Measurements from ENCODE around the gene WDR7. TPM values are rescaled to one million over a fixed set of nuclear protein-coding genes. Genes with fewer than 3 reads are reported as not detected.

The WDR7 gene
- total RNA-seq, 4 donors from 2014 or later, result 10.3 to 17.2 (median 16.3) TPM

DNA sequence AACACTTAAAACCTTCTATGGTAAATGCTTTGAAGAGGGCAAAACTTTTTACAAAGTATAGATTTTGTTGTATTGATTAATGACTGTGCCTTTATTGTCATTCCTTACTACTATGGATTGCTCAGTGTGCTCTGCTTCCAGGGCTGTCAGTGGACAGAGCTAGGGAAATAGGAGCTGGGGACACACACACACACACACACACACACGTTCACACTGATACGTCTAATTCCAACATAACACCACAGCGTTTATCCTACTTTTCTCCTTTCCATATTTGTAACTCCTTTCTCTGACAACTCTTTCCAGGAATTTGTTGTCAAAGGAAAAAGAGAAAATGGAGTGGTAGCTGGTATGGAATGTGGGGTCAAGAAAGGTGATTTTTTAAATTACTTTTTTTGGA, 21.8 kb downstream of the WDR7 start:
- no peak for DNase-seq (ENCODE audit: low spot score in 2 of 2)
- TF ChIP-seq, protein P1, sequence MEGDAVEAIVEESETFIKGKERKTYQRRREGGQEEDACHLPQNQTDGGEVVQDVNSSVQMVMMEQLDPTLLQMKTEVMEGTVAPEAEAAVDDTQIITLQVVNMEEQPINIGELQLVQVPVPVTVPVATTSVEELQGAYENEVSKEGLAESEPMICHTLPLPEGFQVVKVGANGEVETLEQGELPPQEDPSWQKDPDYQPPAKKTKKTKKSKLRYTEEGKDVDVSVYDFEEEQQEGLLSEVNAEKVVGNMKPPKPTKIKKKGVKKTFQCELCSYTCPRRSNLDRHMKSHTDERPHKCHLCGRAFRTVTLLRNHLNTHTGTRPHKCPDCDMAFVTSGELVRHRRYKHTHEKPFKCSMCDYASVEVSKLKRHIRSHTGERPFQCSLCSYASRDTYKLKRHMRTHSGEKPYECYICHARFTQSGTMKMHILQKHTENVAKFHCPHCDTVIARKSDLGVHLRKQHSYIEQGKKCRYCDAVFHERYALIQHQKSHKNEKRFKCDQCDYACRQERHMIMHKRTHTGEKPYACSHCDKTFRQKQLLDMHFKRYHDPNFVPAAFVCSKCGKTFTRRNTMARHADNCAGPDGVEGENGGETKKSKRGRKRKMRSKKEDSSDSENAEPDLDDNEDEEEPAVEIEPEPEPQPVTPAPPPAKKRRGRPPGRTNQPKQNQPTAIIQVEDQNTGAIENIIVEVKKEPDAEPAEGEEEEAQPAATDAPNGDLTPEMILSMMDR (IDR thresholded peaks at IDR 0.05), result no peak
- TF ChIP-seq POLR2A (IDR thresholded peaks at IDR 0.05), result no peak
- 80 to 89% methylated on average over 3 of the region's 3 CpGs for WGBS, 2 donors
- no peak overlapping the region for H3K4me3 ChIP-seq (ENCODE audit: low read depth, poor library complexity, severe bottlenecking)
- intact Hi-C loops (cut with DNase I; ENCODE audit: low total_unique reads), result no loop called here

DNA sequence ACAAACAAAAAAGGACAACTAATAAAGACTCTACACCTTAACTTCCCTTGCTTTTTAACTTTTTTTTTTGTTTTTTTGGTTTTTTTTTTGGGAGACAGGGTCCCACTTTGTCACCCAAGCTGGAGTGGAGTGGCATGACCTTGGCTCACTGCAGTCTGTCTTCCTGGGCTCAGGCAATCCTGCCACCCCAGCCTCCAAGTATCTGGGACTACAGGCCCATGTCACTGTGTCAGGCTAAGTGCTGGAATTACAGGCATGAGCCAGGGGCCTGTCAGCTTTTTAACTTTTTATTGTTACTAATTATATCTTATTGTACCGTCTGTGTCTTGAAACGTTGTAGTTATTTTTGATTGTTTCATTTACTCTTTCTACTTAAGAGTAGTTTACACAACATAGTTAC, 25.5 kb downstream of the WDR7 start:
- DNase-seq (ENCODE audit: low spot score in 2 of 2), result no peak
- no peak overlapping the region for H3K4me3 ChIP-seq (ENCODE audit: low read depth, poor library complexity, severe bottlenecking)
- 71 to 74% methylated on average over 2 of the region's 2 CpGs for WGBS, 2 donors
- no peak for TF ChIP-seq POLR2A (IDR thresholded peaks at IDR 0.05)
- TF ChIP-seq, protein P1 (IDR thresholded peaks at IDR 0.05), result no peak
- intact Hi-C loops (cut with DNase I; ENCODE audit: low total_unique reads), result no loop called here

DNA sequence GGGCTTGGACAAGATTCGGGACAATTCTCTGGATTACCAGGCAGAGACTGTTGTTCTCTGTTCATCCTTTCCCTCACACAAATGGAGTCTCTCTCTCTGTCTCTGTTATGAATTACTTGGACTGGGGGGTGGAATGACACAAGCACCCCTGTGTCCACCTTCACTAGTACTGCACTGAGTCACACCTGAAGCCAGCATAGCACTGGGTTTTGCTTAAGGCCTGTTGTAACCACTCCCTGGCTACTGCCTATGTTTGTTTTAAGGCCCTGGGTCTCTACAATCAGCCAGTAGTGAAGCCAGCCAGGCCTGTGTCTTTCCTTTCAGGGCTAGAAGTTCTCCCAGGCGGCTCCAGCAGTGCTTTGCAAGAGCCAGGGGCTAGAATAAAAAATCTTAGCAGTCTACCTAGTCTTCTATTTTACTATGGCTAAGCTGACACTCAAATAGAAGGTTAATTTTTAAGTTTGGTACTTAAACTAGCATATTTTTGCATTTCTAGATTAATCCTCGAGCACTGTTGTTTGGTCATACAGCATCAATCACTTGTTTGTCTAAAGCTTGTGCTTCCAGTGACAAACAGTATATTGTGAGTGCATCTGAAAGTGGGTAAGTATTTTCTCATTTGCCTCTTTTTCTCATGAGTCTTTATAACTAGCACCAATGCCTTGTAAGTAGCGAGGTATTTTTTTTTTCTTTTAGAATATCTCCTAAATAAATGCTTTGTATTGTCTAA, 27.8 kb downstream of the WDR7 start:
- TF ChIP-seq, protein P1 (IDR thresholded peaks at IDR 0.05), result no peak
- no peak for TF ChIP-seq POLR2A (IDR thresholded peaks at IDR 0.05)
- no peak for DNase-seq (ENCODE audit: low spot score in 2 of 2)
- intact Hi-C loops (cut with DNase I; ENCODE audit: low total_unique reads), result no loop called here
- H3K4me3 ChIP-seq (ENCODE audit: low read depth, poor library complexity, severe bottlenecking), result no peak overlapping the region
- WGBS, 2 donors, result 93 to 97% methylated on average over 4 of the region's 4 CpGs

DNA sequence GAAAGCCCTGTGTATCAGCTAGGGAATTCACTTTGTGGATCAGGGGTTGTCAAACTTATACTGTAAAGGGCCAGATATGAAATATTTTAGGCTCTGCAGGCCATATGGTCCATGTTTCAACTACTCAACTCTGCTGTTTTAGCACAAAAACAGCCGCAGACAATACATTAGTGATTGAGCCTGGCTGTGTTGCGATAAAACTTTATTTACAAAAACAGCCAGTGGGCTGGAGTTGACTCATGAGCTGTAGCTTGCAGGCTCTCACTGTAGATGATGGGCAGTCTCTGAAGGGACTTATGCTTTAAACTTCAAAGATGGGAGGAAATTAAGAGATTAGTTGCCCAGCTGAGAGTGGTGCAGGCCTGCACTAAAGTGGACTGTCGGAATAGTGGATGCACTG, 33.1 kb downstream of the WDR7 start:
- intact Hi-C loops (cut with DNase I; ENCODE audit: low total_unique reads), result no loop called here
- no peak for DNase-seq (ENCODE audit: low spot score in 2 of 2)
- TF ChIP-seq, protein P1 (IDR thresholded peaks at IDR 0.05), result no peak
- no peak for TF ChIP-seq POLR2A (IDR thresholded peaks at IDR 0.05)
- WGBS, 2 donors, result 94 to 99% methylated on average over 3 of the region's 3 CpGs
- no peak overlapping the region for H3K4me3 ChIP-seq (ENCODE audit: low read depth, poor library complexity, severe bottlenecking)

DNA sequence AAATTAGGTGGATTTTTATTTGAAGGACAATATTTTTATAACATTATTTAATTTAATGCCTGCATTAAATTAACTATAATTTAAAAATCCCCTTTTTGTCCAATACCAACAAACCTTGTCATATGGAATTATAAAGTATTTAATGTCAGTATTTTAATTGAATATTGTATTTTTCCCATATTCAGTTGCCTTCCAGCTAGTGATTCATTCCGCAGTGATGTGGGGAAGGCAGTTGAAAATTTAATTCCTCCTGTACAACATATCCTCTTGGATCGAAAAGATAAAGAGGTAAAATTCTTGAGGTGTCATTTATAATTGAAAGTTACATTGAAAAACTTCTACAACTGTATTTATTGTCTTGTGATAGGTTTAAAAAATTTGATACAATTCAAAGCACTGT, 40.4 kb downstream of the WDR7 start:
- TF ChIP-seq, protein P1 (IDR thresholded peaks at IDR 0.05), result no peak
- no peak for TF ChIP-seq POLR2A (IDR thresholded peaks at IDR 0.05)
- 88 to 95% methylated on average over 2 of the region's 2 CpGs for WGBS, 2 donors
- H3K4me3 ChIP-seq (ENCODE audit: low read depth, poor library complexity, severe bottlenecking), result no peak overlapping the region
- intact Hi-C loops (cut with DNase I; ENCODE audit: low total_unique reads), result loop anchor here (5.0 kb wide), 1 partner anchor 71 kb away; no protein-coding TSS in a partner anchor
- DNase-seq (ENCODE audit: low spot score in 2 of 2), result no peak

DNA sequence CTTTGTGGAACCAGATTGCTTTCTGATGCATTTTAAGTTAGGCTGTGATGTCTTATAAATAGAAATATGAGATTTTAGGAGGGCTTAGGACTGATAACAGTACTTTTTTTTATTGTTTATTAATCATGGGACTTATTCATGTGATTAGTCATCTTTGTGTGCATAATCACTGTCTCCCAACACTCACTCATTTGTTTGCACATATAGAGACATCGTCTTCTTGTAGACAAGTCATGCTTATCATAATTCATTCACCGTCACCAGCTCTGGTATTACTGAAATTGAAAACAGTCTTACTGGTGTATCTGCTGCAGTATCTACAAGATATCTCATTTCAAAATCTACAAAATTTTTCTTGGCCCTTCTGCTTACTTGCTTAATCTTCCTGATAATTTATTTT, 45.8 kb downstream of the WDR7 start:
- H3K4me3 ChIP-seq (ENCODE audit: low read depth, poor library complexity, severe bottlenecking), result no peak overlapping the region
- no peak for TF ChIP-seq POLR2A (IDR thresholded peaks at IDR 0.05)
- TF ChIP-seq, protein P1 (IDR thresholded peaks at IDR 0.05), result no peak
- WGBS, 2 donors, result 78 to 80% methylated on average over 2 of the region's 2 CpGs
- DNase-seq (ENCODE audit: low spot score in 2 of 2), result no peak
- intact Hi-C loops (cut with DNase I; ENCODE audit: low total_unique reads), result no loop called here
